Measurements from ENCODE around the gene PTPRT.
"Not testable (repeated sequence)": the region's sequence is repeated elsewhere in the genome, so short reads cannot be mapped to it uniquely, and the experiment has no call there.

PTPRT gene

GRCh38 chr20:43187476-43188233, 2.1 kb downstream of the PTPRT start:
- peak; percentile 26 for DNase-seq (ENCODE audit: low read depth)

- no peak for DNase-seq (ENCODE audit: low read depth)
Observed at GRCh38 chr20:43186312-43186711, 3.4 kb downstream of the PTPRT start.

GRCh38 chr20:43185901-43186300, 3.8 kb downstream of the PTPRT start:
- no peak for DNase-seq (ENCODE audit: low read depth)

- no peak for DNase-seq (ENCODE audit: low read depth)
Observed at GRCh38 chr20:43183536-43184070, 6.1 kb downstream of the PTPRT start.

- no peak for DNase-seq (ENCODE audit: low read depth)
Observed at GRCh38 chr20:43178080-43178479, 11.6 kb downstream of the PTPRT start.

- no peak for DNase-seq (ENCODE audit: low read depth)
Observed at GRCh38 chr20:43176726-43177125, 13.0 kb downstream of the PTPRT start.

GRCh38 chr20:43171930-43172329, 17.8 kb downstream of the PTPRT start:
- no peak for DNase-seq (ENCODE audit: low read depth)

GRCh38 chr20:43170771-43171170, 18.9 kb downstream of the PTPRT start:
- DNase-seq (ENCODE audit: low read depth): no peak

- no peak for DNase-seq (ENCODE audit: low read depth)
Observed at GRCh38 chr20:43167615-43168014, 22.1 kb downstream of the PTPRT start.

GRCh38 chr20:43167021-43167420, 22.7 kb downstream of the PTPRT start:
- no peak for DNase-seq (ENCODE audit: low read depth)

- no peak for DNase-seq (ENCODE audit: low read depth)
Observed at GRCh38 chr20:43165611-43166010, 24.1 kb downstream of the PTPRT start.

- DNase-seq (ENCODE audit: low read depth): not testable (repeated sequence)
Observed at GRCh38 chr20:43164736-43165135, 25.0 kb downstream of the PTPRT start.

GRCh38 chr20:43161716-43162115, 28.0 kb downstream of the PTPRT start:
- DNase-seq (ENCODE audit: low read depth): no peak

- no peak for DNase-seq (ENCODE audit: low read depth)
Observed at GRCh38 chr20:43160941-43161340, 28.8 kb downstream of the PTPRT start.

GRCh38 chr20:43159994-43160393, 29.7 kb downstream of the PTPRT start:
- DNase-seq (ENCODE audit: low read depth): no peak

GRCh38 chr20:43155366-43156100, 34.2 kb downstream of the PTPRT start:
- DNase-seq (ENCODE audit: low read depth): no peak

- DNase-seq (ENCODE audit: low read depth): no peak
Observed at GRCh38 chr20:43151901-43152300, 37.8 kb downstream of the PTPRT start.

GRCh38 chr20:43151256-43151655, 38.5 kb downstream of the PTPRT start:
- no peak for DNase-seq (ENCODE audit: low read depth)

GRCh38 chr20:43140726-43141125, 49.0 kb downstream of the PTPRT start:
- no peak for DNase-seq (ENCODE audit: low read depth)

GRCh38 chr20:43138061-43138770, 51.5 kb downstream of the PTPRT start:
- DNase-seq (ENCODE audit: low read depth): no peak

- DNase-seq (ENCODE audit: low read depth): no peak
Observed at GRCh38 chr20:43137160-43137559, 52.5 kb downstream of the PTPRT start.

- DNase-seq (ENCODE audit: low read depth): no peak
Observed at GRCh38 chr20:43124241-43124640, 65.5 kb downstream of the PTPRT start.

- no peak for DNase-seq (ENCODE audit: low read depth)
Observed at GRCh38 chr20:43123180-43123579, 66.5 kb downstream of the PTPRT start.
